ENCODE results near the gene STON1. TPM values are rescaled to one million over a fixed set of nuclear protein-coding genes. Genes with fewer than 3 reads are reported as not detected.
"Not testable (repeated sequence)": the region's sequence is repeated elsewhere in the genome, so short reads cannot be mapped to it uniquely, and the experiment has no call there.

Gene STON1
- total RNA-seq, 3 donors from 2014 or later = 5.5 to 118 (median 6.0) TPM

GRCh38 chr2:48607307-48608014 is 77.5 kb downstream of the STON1 start:
- no peak for TF ChIP-seq CTCF (IDR thresholded peaks at IDR 0.05)
- no peak overlapping the region for H3K4me3 ChIP-seq
- no peaks in the 10 kb centered on the region for H3K9me3 ChIP-seq
- intact Hi-C loops (cut with DNase I, micrococcal nuclease) = loop anchor here in 1 of 2 donors (10.0 kb wide), 1 partner anchor 117 kb away; no protein-coding TSS in a partner anchor
- H3K36me3 ChIP-seq (ENCODE audit: low read depth) = no peaks in the 10 kb centered on the region
- DNase-seq (no peak), ATAC-seq (no peak)
- H3K4me1 ChIP-seq (ENCODE audit: low read depth) = no peaks in the 10 kb centered on the region

- H3K4me3 ChIP-seq = no peak overlapping the region
- intact Hi-C loops (cut with DNase I, micrococcal nuclease) = no loop called here
- no peak for ATAC-seq
- H3K4me1 ChIP-seq (ENCODE audit: low read depth) = no peaks in the 10 kb centered on the region
- DNase-seq = no peak
- TF ChIP-seq CTCF (IDR thresholded peaks at IDR 0.05) = no peak
- H3K9me3 ChIP-seq = no peaks in the 10 kb centered on the region
- H3K36me3 ChIP-seq (ENCODE audit: low read depth) = no peaks in the 10 kb centered on the region
Observed at GRCh38 chr2:48613211-48613610, 83.3 kb downstream of the STON1 start.

- intact Hi-C loops (cut with DNase I, micrococcal nuclease); H3K4me1 ChIP-seq (ENCODE audit: low read depth); H3K36me3 ChIP-seq (ENCODE audit: low read depth); H3K9me3 ChIP-seq; H3K4me3 ChIP-seq; ATAC-seq; DNase-seq: not testable (repeated sequence)
Observed at GRCh38 chr2:48614581-48614980, 84.6 kb downstream of the STON1 start.

- Histone ChIP-seq H3K36me3 (ENCODE audit: low read depth) (no peaks in the 10 kb centered on the region), H3K4me3 (no peak within 1 kb of the TSS), H3K9me3 (no peaks in the 10 kb centered on the region), H3K4me1 (ENCODE audit: low read depth) (no peaks in the 10 kb centered on the region)
- no peak for ATAC-seq
- intact Hi-C loops (cut with DNase I, micrococcal nuclease) = no loop called here
- TF ChIP-seq CTCF (IDR thresholded peaks at IDR 0.05) = no peak
- no peak for DNase-seq
Observed at GRCh38 chr2:48617618-48618017, 87.7 kb downstream of the STON1 start, which contains the start of gene GTF2A1L. GTF2A1L (plus strand) TSS chr2:48617856; CDS start chr2:48617875, 19 bp downstream.

- TF ChIP-seq CTCF (IDR thresholded peaks at IDR 0.05) = no peak
- H3K9me3 ChIP-seq = no peaks in the 10 kb centered on the region
- no peak overlapping the region for H3K4me3 ChIP-seq
- no peaks in the 10 kb centered on the region for H3K4me1 ChIP-seq (ENCODE audit: low read depth)
- DNase-seq = no peak
- no peaks in the 10 kb centered on the region for H3K36me3 ChIP-seq (ENCODE audit: low read depth)
- intact Hi-C loops (cut with DNase I, micrococcal nuclease) = no loop called here
- no peak for ATAC-seq
Observed at GRCh38 chr2:48619526-48619925, 89.6 kb downstream of the STON1 start.

- Histone ChIP-seq H3K36me3 (ENCODE audit: low read depth) (no peaks in the 10 kb centered on the region), H3K9me3 (no peaks in the 10 kb centered on the region), H3K4me1 (ENCODE audit: low read depth) (no peaks in the 10 kb centered on the region), H3K4me3 (no peak overlapping the region)
- no peak for ATAC-seq
- DNase-seq = no peak
- no peak for TF ChIP-seq CTCF (IDR thresholded peaks at IDR 0.05)
- intact Hi-C loops (cut with DNase I, micrococcal nuclease) = no loop called here
Observed at GRCh38 chr2:48620604-48621003, 90.7 kb downstream of the STON1 start.

- H3K4me1 ChIP-seq (ENCODE audit: low read depth); DNase-seq; intact Hi-C loops (cut with DNase I, micrococcal nuclease); ATAC-seq; H3K9me3 ChIP-seq; H3K36me3 ChIP-seq (ENCODE audit: low read depth); H3K4me3 ChIP-seq: not testable (repeated sequence)
Observed at GRCh38 chr2:48622691-48623090, 92.7 kb downstream of the STON1 start.
